ENCODE data around the gene TRIM32.

Gene TRIM32, protein sequence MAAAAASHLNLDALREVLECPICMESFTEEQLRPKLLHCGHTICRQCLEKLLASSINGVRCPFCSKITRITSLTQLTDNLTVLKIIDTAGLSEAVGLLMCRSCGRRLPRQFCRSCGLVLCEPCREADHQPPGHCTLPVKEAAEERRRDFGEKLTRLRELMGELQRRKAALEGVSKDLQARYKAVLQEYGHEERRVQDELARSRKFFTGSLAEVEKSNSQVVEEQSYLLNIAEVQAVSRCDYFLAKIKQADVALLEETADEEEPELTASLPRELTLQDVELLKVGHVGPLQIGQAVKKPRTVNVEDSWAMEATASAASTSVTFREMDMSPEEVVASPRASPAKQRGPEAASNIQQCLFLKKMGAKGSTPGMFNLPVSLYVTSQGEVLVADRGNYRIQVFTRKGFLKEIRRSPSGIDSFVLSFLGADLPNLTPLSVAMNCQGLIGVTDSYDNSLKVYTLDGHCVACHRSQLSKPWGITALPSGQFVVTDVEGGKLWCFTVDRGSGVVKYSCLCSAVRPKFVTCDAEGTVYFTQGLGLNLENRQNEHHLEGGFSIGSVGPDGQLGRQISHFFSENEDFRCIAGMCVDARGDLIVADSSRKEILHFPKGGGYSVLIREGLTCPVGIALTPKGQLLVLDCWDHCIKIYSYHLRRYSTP

DNA sequence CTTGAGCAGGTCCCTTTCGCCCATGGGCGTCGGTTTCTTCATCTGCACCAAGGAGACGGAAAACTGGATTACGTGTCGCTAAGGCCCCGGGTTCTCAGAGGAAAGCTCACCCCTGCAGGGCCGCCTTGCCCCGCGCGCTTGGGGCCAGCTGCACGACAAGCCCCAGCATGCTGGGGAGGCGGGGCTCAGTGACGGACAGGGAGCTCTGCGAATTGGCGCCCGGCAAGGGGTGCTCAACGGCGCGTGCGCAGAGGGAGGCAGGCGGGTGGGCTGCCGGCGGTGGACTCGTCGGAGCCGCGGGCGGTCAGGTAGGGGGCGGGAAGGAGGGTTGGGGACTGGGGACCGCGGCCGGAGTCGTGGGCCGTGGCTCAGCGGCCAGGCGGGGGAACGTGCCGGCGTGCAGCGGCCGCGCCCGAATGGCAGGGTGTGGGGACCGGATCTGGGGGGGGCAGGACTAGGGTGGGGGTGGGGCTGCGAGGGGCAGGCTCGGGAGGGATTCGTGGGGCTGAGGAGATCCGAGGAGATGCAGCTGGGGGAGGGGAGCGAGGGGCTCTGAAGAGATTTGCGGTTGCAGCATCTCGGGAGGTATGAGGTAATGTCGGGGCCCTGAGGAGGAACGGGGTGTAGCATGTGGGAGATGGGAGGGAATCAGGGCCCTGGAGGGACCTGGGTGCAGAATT lies at the start of gene TRIM32:
TSS of gene TRIM32 (plus strand) at position 232 of the 680 bp plus-strand sequence. CDS start 10,438 bp downstream, outside the sequence.
- peak; percentile 95 for DNase-seq

DNA sequence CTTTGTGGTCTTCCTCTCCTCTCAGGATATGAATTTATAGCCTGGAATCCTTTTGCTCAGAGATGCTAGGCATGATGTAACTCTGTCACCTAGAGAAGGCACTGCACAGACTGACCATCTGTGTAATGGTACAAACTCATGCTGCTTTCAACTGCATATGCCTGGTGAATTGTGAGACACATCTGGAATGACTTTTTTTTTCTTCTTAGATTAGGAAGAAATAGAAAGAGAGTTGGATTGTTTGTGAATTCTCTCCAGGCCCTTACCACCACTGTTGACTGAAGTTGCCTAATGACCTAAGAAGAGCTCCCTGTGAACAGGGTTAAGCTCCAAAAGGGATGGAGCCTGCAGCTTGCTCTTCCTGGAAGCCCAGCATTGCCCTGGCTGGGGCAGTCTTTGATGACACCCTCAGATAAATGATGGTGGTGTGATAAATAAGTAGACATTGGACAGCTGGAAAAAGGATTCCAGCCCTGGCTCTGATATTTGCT lies 47.8 kb upstream of the TRIM32 start:
- DNase-seq: no peak

DNA sequence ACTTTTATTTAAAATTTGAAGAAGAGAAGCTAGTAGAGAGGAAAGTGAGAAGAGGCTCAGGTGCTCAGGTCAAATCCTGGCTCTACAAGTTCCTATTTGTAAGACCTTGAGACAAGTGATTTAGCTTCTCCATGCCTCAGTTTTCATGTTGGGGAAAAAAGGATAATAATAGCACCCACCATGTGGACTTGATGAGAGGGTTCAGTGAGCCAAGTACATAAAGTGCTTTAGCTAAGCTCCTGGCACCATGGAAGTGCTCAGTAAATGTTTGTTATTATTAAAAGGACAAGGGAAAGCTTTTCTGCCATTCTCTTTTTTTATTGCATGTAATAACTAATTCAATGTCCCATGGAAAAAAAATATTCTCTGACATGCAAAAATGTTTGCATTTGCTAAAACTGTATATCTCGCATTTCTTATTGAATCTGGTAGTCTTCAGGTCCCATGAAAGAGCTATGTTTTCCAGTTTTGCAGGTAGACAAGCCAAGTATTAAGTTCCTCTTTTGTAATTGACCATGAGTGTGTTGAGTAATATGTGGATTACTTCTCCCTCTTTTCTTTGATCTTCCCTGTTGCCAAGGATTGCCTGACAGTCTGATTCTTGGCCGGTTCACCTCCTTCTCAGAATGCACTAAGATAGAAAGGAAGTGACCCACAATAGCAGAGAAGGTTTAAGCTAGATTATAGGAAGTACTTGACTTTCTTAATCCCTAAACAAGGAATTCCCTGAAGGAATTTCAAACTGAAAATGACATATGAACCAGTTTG lies 45.6 kb upstream of the TRIM32 start:
- DNase-seq: no peak

DNA sequence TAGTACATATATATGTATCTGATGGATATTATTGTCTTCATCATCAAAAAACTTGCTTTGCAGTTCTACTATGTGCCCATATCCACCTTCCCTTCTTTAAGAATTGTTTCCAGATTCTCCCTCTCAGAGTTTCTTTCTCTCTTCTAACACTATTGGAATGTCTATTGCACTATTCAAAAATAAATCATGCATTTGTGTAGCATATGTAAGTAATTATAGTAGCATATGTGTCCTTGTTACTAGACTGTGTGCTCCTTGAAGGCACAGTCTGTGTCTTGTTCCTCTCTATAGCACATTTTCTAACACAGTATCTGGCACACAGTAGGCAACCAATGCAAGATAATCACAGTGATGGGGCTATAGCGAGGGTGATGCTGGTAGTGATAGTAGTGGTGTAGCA lies 43.4 kb upstream of the TRIM32 start:
- DNase-seq: no peak

DNA sequence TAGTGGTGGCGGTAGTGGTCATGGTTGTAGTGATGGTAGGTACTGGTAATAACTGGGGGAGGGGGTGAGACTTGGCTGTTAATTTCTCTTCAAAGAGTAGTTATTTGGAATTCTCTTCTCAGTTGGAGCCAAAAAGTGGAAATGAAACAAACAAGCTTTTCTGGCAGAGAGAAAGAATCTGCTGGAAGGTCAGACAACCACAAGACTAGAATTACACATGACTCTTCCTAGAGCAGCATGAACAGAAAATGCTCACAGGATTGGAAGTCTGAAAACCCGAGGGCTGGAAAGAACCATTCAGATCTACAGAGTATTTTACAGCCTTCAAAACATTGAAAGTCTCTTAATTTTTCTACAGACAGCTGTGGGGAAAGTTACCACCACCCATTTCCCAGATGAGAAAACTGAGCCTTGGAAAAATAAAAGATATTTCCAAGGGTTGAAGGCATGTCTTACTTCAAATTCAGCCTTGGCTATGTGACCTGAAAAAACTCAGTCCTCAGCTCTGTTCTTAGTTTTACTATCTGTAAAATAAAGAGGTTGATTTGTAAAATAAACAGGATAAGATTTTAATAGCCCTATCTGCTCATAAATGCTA lies 42.9 kb upstream of the TRIM32 start:
- DNase-seq: no peak

DNA sequence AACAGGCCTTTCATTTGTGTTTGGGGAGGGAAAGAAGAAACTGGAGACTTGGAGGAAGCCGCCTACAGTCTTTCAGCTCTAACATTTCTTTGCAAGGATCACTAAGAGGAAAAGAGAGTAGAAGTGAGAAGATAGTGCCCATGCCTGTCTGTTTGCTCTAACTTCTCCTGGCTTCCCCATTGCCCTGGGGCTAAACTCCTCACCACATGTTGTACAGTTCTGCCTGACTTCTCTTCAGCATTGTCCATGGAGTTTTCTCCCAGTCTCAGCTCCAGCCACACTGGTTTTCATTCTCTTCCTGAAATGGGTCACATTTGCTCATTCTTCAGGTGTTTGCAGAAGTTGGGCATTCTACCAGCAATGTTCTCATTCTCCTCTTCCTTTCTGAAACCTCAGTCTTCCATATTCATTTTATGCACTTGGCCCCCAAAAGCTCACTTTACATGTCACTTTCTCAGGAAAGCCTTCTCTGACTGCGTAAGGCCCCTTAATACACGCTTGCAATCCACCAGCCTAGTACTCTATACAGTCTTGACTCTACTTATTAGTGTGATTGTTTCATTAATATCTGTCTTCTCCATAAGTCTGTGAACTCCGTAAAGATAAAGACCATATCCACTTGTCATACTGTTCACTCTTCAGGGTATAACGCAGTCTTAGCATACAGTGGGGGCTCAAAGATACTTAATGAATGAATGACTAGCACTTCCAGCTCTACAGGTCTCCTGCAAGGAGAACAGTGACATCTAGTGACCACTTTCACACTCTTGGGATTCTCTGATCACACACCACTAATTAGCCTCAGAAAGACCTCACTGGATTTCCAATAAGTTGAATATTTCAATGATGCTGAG lies 40.2 kb upstream of the TRIM32 start:
- peak; percentile 21 for DNase-seq

DNA sequence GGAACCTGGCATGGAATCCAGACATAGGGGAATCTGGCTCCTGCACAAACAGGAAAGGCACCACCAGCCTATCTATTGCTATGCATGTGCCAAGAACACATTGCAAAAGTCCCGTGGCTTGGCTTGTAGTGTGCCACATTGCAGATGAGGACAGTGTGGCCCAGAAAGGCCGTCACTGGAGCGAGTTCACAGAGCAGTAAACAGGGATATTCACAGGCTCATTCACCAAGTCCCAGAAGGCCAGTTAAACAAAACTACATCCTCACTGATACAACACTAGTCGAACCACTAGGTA lies 39.6 kb upstream of the TRIM32 start:
- DNase-seq: no peak

DNA sequence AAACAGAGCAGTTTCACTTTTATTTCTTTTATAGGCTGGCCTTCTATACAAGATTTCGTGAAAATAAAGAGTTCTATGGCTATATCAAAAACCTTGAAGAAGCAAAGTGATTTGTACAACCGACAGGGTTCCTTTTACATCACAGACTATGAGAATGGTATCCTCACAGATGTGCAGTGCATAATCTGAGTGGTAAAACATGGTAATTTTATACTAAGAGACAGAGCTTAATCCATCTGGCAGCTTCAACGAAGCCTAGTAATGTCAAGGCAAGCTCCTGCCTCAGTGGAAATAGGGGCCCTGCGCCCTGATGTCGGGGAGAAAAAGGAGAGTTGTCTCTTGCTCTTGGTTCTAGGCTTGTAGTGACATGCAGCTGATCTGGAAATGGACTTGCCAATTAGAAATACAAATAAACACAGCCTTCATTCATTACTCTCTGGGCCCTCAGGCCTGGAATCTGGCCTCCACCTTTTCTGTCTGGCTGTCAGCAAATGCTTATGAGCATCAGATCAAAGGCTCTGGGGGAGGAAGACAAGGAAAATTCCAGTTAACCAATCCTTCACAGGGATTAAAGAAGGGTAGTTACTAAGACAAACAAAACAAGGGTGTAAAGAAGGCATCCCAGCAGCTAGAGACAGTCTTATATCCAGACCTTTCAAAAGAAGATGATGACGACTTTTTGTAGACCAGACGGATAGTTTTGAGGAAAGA lies 33.6 kb upstream of the TRIM32 start:
- DNase-seq: no peak

DNA sequence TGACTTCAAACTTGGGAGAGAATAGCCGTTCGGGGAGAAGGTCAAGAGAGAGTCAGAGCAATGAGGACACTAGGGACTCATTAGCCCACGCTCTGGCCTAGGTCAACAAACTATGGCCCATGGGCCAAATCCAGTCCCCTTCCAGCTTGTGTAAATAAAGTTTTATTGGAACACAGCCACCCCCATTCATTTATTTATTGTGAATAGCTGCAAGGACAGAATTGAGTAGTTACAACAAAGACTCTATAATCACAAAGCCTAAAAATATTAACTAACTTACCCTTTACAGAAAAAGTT lies 33.1 kb upstream of the TRIM32 start:
- DNase-seq: no peak

DNA sequence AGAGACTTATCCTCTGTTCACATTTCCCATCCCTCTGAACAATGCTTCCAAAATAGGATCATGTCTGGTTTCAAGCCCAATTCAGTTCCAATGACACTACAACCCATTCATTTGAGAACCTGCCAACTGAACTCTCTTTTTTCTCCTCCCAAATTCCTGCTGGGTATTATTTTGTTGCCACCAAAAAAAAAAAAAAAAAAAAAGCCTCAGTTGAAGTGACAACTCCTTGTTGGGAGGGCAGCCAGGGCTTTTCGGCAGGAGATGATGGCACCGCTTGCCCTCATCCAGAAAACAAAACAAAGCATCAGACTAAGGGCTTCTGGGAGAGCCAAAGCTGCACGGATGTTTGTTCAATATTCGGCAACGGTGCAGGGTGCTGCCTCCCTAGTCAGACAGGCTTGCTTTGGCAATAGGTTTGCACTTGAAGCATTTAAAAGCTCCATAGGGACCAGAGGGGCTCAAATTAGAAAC lies 30.6 kb upstream of the TRIM32 start:
- no peak for DNase-seq

DNA sequence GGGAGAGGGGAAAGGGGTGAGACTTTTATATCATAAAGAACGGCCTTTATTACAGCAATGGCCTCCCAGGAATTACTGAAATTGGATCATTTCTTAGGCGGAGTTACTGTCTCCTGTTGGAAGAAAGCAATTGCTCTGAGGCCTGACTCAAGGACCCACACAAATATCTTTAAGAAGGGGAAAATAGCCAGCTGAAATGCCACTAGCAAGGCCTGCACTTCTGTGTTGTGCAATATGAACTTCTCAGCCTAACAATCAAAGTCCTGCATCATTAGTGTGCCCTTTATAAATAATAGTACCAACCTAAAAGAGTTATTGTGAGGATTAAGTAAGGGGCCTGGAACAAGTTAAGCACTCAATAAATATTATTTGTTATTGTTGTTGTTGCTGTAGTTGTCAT lies 30.1 kb upstream of the TRIM32 start:
- DNase-seq: no peak

DNA sequence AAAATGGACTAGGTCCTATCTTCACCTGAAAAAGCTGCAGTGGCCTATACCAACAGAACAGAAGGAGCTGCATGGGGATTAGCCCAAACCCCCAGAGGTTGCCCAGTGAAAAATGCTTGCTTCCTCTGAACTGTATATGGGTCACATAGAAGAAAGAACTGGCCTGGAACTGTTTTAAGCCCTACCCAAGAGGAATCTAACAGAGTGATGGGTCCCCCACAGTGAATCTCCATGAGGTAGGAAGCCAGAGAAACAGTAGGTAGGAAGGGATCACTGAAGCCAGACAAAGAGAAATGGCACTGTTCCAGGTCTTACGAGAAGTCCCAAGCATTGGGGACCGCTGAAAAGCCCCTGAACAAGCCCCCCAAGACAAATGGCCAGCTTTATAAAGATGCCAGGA lies 28.8 kb upstream of the TRIM32 start:
- DNase-seq: no peak

DNA sequence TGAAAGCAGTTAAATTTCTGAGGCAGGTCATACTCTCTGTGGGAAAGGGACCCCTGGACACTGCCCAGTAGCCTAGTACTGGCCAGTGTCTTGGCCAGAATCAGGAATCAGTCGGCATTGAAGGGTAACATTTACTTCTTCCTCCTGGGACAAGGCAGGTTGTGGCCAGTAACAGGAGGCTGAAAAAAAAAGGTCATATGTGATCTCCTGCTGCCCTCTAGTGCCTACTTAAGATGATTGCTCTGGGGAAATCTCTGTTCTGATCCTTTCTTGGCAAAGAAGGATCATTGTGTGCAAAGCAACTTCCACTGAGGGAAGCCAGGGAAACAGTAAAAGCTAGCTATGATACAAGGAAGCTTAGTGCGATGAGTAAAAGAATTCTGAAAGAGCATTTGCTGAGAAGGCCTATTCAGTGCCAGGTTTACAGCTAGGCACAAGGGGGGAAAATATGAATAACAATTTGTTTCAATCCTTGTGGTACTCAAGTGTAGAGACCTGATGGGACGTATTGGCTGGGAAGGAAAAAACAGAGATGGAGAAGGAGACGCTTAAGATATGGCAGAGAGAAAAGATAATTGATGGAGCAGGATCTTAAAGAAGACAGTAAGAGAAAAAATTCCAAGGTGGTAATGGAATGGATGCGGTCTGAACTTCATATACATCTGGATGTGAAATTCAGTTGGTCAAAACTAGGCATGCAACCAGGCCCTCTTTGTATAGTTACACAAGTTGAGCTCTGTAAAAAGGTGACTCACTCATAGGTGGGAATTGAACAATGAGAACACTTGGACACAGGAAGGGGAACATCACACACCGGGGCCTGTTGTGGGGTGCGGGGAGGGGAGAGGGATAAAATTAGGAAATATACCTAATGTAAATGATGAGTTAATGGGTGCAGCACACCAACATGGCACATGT lies 25.8 kb upstream of the TRIM32 start:
- DNase-seq: peak; percentile 39

DNA sequence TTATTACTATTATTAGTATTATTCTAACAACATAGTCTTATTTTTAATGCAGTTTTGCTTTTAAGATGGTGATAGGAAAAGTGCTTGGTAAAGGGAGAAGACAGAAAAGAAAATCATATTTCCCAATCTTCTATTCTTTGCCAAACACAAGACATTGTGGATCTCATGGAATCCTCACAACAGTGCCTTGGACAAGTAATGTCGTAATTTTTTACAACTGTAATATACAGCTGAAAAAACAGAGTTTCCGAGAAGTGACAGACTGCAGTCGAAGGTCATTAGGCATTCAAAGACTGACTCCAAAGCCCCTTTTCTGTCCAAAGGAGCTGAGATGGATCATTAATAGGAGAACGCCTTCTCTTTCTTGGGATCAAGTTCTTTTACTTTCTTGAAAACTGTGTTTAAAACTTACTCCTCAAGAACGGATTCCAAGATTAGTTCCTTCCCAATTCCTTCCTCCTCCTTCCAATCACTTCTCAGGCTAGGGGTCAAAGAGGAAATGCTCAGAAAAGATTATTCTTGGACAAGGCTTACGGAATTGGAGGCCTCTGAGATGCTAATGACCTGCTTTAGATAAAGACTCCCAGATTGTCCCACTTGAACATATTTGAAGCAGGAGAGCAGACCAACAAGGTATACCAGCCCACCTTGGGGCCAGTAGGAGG lies 24.3 kb upstream of the TRIM32 start:
- no peak for DNase-seq

DNA sequence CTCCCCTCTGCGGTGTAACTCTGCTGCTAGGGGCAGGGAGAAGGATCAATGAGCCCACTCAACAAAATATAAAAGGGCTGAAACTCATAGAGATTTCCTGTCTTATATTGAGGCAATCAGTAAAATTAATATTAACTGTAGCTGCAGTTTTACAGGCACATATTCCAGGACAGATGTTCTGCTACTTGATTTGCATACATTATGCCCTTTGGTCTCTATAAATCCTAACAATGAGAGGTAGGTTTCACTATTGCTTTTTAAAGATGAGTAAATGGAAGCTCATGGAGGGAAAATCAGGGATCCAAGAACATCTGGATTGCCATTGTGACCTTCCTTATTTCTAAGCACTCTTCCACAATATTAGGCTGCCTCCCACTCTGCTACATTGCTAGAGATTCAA lies 23.5 kb upstream of the TRIM32 start:
- no peak for DNase-seq

DNA sequence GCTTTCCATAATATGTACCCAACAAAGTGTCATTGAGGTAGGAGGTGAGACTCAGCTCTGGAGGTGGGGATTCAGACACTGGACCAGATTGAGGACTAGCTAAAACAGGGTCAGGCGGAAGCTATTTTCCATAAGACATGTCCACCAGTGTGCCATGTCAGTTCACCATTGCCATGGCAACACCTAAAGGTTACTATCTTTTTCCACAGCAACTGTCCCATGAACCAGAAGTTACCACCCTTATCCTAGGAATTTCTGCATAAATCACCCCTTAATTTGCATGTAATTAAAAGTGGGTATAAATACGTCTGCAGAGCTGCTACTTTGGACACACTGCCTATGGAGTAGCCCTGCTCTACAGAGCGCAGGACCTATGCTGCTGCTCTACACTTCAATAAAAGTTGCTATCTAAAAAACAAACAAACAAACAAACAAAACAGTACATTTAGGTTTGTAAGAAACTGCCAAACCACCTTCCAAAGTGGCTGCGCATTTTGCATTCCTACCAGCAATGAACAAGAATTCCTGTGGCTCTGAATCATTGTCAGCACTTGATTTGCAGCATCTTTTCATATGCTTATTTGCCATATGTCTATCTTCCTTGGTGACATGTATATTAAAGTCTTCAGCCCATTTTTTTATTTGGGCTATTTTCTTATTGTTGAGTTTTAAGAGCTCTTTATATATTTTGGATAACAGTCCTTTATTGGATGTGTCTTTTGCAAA lies 18.0 kb upstream of the TRIM32 start:
- no peak for DNase-seq

DNA sequence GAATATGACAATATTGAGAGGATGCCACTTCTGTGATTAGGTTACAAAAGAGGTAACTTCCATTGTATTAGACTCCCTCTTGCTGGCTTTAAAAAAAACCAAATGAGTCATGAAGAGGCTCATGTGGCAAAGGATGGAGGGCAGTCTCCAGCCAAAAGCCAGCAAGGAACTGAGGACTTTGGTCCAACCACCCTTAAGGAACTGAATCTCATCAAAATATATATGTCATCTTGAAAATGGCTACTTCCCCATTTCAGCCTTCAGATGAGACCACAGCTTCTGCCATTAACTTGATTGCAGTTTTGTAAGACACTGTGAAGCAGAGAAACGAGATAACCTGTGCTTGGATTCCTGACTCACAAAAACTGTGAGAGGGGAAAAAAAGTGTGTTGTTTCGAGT lies 15.5 kb upstream of the TRIM32 start:
- no peak for DNase-seq

DNA sequence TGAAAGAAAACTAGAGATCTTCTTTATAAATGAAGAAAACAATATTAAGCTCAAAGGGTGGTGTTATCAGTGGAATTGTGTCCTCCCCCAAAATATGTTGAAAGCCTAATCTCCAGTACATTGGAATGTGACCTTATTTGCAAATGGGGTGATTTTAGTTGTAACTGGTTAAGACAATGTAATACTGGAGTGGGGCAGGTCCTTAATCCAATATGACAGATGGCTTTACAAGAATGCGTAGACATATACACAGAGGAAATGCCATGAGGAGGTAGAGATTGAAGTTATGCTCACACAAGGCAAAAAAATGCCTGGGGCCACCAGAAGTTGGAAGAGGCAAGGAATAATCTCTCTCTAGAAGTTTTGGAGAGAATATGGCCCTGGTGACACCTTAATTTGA lies 13.7 kb upstream of the TRIM32 start:
- DNase-seq: no peak

All from activated CD4-positive, alpha-beta T cell treated with anti-CD3 and anti-CD28 coated beads, Interleukin-2, Interleukin-6, amounts not matched to agents 100 ng/mL and 50 ng/mL, durations not matched to agents 16 hours and 8 hours (primary cell).